ENCODE measurements around the gene NACC2. TPM values are rescaled to one million over a fixed set of nuclear protein-coding genes. Genes with fewer than 3 reads are reported as not detected.

The NACC2 gene
- total and polyA plus RNA-seq, 9 of the 15 experiments (the other 6 are each of a cell fraction or from before 2014, with no cell fraction given) = 0.70 to 25.1 (median 5.6) TPM

DNA sequence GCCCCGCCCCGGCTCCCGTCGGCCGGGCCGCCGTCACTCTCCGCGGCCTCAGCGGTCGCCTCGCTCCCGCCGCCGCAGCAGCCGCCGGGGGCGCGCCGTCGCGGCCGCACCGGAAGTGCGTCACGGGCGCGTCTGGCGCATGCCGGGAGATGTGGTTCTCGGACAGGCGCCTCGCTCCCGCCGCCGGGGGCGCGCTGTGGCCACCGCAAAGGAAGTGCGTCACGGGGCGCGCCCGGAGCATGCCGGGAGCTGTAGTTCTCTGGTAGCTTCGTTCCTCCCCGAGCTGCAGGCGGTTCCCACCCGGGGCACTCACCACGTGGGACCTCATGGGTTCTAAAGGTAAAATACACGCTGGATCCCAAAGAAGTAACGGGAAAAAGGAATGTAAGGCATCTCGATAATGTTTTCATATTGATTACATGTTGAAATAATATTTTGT is 133.8 kb downstream of the NACC2 start, which contains the start of gene UBAC1 (continued):
- TF ChIP-seq CREB1 (IDR thresholded peaks at IDR 0.05) = peak; percentile 96
- peak; percentile 97 for TF ChIP-seq CREB1 (CRISPR knock-in tag; IDR thresholded peaks at IDR 0.05)
- no peak for TF ChIP-seq MIER1 (IDR thresholded peaks at IDR 0.05; ENCODE audit: low read depth)
- TF ChIP-seq, protein P1, sequence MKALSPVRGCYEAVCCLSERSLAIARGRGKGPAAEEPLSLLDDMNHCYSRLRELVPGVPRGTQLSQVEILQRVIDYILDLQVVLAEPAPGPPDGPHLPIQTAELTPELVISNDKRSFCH (CRISPR knock-in tag; IDR thresholded peaks at IDR 0.05) = no peak
- TF ChIP-seq, protein P1 (tag; IDR thresholded peaks at IDR 0.05) = peak; percentile 61; the same call in 1 of the 2 replicates
- TF ChIP-seq RBFOX2 (IDR thresholded peaks at IDR 0.05; ENCODE audit: low read depth, low read length) = no peak
- TF ChIP-seq NRF1 (conservative IDR thresholded peaks at IDR 0.05 in 1 of 2, IDR thresholded peaks at IDR 0.05 in 1 of 2) = peak; percentile 60 to 67
- TF ChIP-seq, protein P2, sequence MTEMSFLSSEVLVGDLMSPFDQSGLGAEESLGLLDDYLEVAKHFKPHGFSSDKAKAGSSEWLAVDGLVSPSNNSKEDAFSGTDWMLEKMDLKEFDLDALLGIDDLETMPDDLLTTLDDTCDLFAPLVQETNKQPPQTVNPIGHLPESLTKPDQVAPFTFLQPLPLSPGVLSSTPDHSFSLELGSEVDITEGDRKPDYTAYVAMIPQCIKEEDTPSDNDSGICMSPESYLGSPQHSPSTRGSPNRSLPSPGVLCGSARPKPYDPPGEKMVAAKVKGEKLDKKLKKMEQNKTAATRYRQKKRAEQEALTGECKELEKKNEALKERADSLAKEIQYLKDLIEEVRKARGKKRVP (CRISPR knock-in tag; IDR thresholded peaks at IDR 0.05) = no peak
- peak; percentile 86; the same call in 1 of the 2 replicates for TF ChIP-seq ESRRA (IDR thresholded peaks at IDR 0.05; ENCODE audit: borderline replicate concordance, low read depth)
- no peak for TF ChIP-seq XRCC3 (IDR thresholded peaks at IDR 0.05)
- TF ChIP-seq, protein P3, sequence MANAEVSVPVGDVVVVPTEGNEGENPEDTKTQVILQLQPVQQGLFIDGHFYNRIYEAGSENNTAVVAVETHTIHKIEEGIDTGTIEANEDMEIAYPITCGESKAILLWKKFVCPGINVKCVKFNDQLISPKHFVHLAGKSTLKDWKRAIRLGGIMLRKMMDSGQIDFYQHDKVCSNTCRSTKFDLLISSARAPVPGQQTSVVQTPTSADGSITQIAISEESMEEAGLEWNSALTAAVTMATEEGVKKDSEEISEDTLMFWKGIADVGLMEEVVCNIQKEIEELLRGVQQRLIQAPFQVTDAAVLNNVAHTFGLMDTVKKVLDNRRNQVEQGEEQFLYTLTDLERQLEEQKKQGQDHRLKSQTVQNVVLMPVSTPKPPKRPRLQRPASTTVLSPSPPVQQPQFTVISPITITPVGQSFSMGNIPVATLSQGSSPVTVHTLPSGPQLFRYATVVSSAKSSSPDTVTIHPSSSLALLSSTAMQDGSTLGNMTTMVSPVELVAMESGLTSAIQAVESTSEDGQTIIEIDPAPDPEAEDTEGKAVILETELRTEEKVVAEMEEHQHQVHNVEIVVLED (CRISPR knock-in tag; IDR thresholded peaks at IDR 0.05) = peak; percentile 92
- TF ChIP-seq POLR2H (tag; IDR thresholded peaks at IDR 0.05; ENCODE audit: low read depth) = no peak
- TF ChIP-seq, protein P4, sequence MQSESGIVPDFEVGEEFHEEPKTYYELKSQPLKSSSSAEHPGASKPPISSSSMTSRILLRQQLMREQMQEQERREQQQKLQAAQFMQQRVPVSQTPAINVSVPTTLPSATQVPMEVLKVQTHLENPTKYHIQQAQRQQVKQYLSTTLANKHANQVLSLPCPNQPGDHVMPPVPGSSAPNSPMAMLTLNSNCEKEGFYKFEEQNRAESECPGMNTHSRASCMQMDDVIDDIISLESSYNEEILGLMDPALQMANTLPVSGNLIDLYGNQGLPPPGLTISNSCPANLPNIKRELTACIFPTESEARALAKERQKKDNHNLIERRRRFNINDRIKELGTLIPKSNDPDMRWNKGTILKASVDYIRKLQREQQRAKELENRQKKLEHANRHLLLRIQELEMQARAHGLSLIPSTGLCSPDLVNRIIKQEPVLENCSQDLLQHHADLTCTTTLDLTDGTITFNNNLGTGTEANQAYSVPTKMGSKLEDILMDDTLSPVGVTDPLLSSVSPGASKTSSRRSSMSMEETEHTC (IDR thresholded peaks at IDR 0.05) = no peak
- TF ChIP-seq ADNP (tag; IDR thresholded peaks at IDR 0.05) = no peak
- no peak for TF ChIP-seq PHB2 (IDR thresholded peaks at IDR 0.05; ENCODE audit: low read depth)

Data from K562 (cell line).